HEK293T (cell line): Measurements from ENCODE around the gene WDR64.

ENCODE experiments used
- CTCF ChIA-PET: fragments of 350-600 bp; formaldehyde crosslinking; extraction: SDS; loops from one replicate; lab custom pipeline; 2021; ENCODE audit warnings: antibody characterized with exemption, inconsistent platforms; lab: Yijun Ruan, JAX
- POLR2A ChIA-PET: fragments of 350-600 bp; formaldehyde crosslinking; extraction: SDS; loops from one replicate; lab custom pipeline; 2020; ENCODE audit warnings: antibody characterized with exemption, inconsistent platforms; lab: Yijun Ruan, JAX
- DNase-seq: peaks from one replicate; pipeline ENCODE4 v3.0.0; 2012; ENCODE audit warnings: mixed read lengths; ENCODE audit errors: extremely low spot score
- ARNT ChIP-seq: fragments of 450-650 bp; IDR thresholded peaks from 2 replicates; pipeline ENCODE4 v1.6.1; 2017; ENCODE audit warnings: mild to moderate bottlenecking
- BHLHE40 ChIP-seq: fragments of 450-650 bp; IDR thresholded peaks from 2 replicates; pipeline ENCODE4 v1.6.1; 2016; ENCODE audit warnings: mild to moderate bottlenecking, moderate library complexity, borderline replicate concordance
- CTBP1 ChIP-seq: fragments of 450-650 bp; IDR thresholded peaks from 2 replicates; pipeline ENCODE4 v1.6.1; 2016; ENCODE audit warnings: borderline replicate concordance
- ELF4 ChIP-seq: fragments of 450-650 bp; IDR thresholded peaks from 2 replicates; pipeline ENCODE4 v1.6.1; 2017; ENCODE audit warnings: antibody characterized with exemption
- FOXA1 ChIP-seq: fragments of 450-650 bp; IDR thresholded peaks from 2 replicates; pipeline ENCODE4 v1.6.1; 2016; ENCODE audit warnings: mild to moderate bottlenecking
- FOXK2 ChIP-seq: fragments of 450-650 bp; IDR thresholded peaks from 2 replicates; pipeline ENCODE4 v1.6.1; 2016; ENCODE audit warnings: mild to moderate bottlenecking
- FOXM1 ChIP-seq: fragments of 450-650 bp; IDR thresholded peaks from 2 replicates; pipeline ENCODE4 v1.6.1; 2017; ENCODE audit warnings: mild to moderate bottlenecking, borderline replicate concordance
- HDGF ChIP-seq: fragments of 450-650 bp; IDR thresholded peaks from 2 replicates; pipeline ENCODE4 v1.6.1; 2017; ENCODE audit warnings: antibody characterized with exemption, borderline replicate concordance
- L3MBTL2 ChIP-seq: fragments of 450-650 bp; conservative IDR thresholded peaks from 2 replicates; pipeline ENCODE4 v1.6.1; 2016; ENCODE audit warnings: mild to moderate bottlenecking
- LEF1 ChIP-seq: fragments of 450-650 bp; IDR thresholded peaks from 2 replicates; pipeline ENCODE4 v1.6.1; 2017; ENCODE audit warnings: mild to moderate bottlenecking, borderline replicate concordance
- NFRKB ChIP-seq: fragments of 450-650 bp; IDR thresholded peaks from 2 replicates; pipeline ENCODE4 v1.6.1; 2016; ENCODE audit warnings: mild to moderate bottlenecking, moderate library complexity
- PKNOX1 ChIP-seq: fragments of 450-650 bp; IDR thresholded peaks from 2 replicates; pipeline ENCODE4 v1.6.1; 2016
- SP1 ChIP-seq: fragments of 450-650 bp; IDR thresholded peaks from 2 replicates; pipeline ENCODE4 v1.6.1; 2017
- SUZ12 ChIP-seq: fragments of 450-650 bp; IDR thresholded peaks from 2 replicates; pipeline ENCODE4 v1.6.1; 2016; ENCODE audit warnings: mild to moderate bottlenecking
- TARDBP ChIP-seq: fragments of 450-650 bp; IDR thresholded peaks from 2 replicates; pipeline ENCODE4 v1.6.1; 2016
- ZNF384 ChIP-seq: fragments of 450-650 bp; IDR thresholded peaks from 2 replicates; pipeline ENCODE4 v1.6.1; 2016

WDR64 gene

DNA sequence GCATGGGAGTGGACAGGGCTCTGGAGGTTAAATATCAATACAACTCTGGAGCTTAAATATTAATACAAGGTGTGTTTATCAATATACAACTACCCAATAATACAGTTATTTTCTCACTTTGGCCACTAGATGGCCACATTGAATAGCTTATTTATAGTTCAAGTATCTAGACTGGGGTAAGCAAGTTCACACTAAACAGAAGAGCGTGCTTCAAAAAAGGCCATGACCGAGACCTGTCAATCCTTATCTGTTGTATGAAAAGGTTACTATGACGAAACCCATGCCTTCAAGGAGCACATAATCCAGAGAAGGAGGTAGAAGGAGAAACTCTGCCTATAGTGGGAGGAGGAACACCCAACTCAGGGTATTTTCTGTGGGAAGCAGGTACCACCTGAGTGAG, 41.0 kb upstream of the WDR64 start:
- ChIA-PET POLR2A (interaction anchor here (0.6 kb wide), 1 partner anchor 248 kb away, joined by 3 read pairs; no protein-coding TSS in a partner anchor), CTCF (interaction anchor here (0.7 to 1.6 kb wide), 5 partner anchors 8 to 227 kb away, joined by 3 to 4 read pairs (median 3); no protein-coding TSS in a partner anchor)
- TF ChIP-seq HDGF (no peak), NFRKB (no peak), TARDBP (no peak), SUZ12 (no peak), ZNF384 (no peak), FOXM1 (no peak), PKNOX1 (0 out of 2 replicates have a peak, but pooled peaks have one; percentile 21), LEF1 (no peak)
- DNase-seq, result peak; percentile 23

DNA sequence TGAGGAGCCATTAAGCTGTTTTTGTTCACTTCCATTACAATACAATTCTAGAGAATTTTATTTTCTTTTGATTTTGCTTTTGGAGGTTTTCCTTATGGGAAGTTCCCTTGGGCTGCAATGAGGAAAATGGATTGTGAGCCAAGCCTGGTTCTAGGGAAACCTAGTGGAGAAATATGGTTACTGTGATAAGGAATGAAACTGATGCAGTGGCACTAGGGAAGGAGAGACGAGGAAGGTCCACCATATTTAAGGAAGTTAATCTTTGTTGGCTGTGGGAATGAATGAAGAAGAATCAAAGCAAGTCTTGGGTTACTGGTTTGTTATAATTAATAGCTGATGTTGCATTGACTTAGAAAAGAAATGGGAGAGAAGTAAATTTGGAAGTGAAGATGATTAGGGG, 40.3 kb upstream of the WDR64 start:
- ChIA-PET CTCF (interaction anchor here (1.3 kb wide), 1 partner anchor 227 kb away, joined by 4 read pairs; no protein-coding TSS in a partner anchor), POLR2A (no interaction called here)
- DNase-seq, result no peak
- no peak for TF ChIP-seq FOXM1
- TF ChIP-seq L3MBTL2, result no peak
- no peak for TF ChIP-seq ARNT
- no peak for TF ChIP-seq TARDBP
- TF ChIP-seq SP1, result no peak
- no peak for TF ChIP-seq HDGF
- TF ChIP-seq CTBP1, result no peak
- no peak for TF ChIP-seq LEF1
- TF ChIP-seq BHLHE40, result no peak
- TF ChIP-seq NFRKB, result no peak
- no peak for TF ChIP-seq ZNF384
- TF ChIP-seq FOXA1, result no peak

- ChIA-PET CTCF (no interaction called here), POLR2A (no interaction called here)
- TF ChIP-seq BHLHE40, result no peak
- no peak for TF ChIP-seq SUZ12
- TF ChIP-seq FOXK2, result no peak
- TF ChIP-seq HDGF, result no peak
- TF ChIP-seq ZNF384, result no peak
- no peak for TF ChIP-seq TARDBP
- no peak for TF ChIP-seq FOXM1
- no peak for TF ChIP-seq SP1
- DNase-seq, result no peak
Measured at GRCh38 chr1:241612533-241613477, 39.3 kb upstream of the WDR64 start.

GRCh38 chr1:241614144-241614543, 37.9 kb upstream of the WDR64 start:
- POLR2A ChIA-PET, result no interaction called here
- TF ChIP-seq CTBP1 (no peak), SP1 (no peak), FOXK2 (no peak), NFRKB (no peak), SUZ12 (no peak), BHLHE40 (no peak), ARNT (no peak), TARDBP (no peak), HDGF (no peak), LEF1 (no peak), L3MBTL2 (no peak)
- no peak for DNase-seq
- CTCF ChIA-PET, result no interaction called here

GRCh38 chr1:241614572-241614971, 37.5 kb upstream of the WDR64 start:
- no peak for DNase-seq

More at GRCh38 chr1:241614572-241614971, 37.5 kb upstream of the WDR64 start:
- CTCF ChIA-PET, result no interaction called here
- POLR2A ChIA-PET, result no interaction called here
- TF ChIP-seq HDGF (no peak), FOXA1 (no peak), NFRKB (no peak), FOXM1 (no peak), PKNOX1 (no peak), BHLHE40 (no peak), LEF1 (no peak), ZNF384 (no peak), L3MBTL2 (no peak), ELF4 (no peak), FOXK2 (no peak), TARDBP (no peak), SUZ12 (no peak)
